Trophoblast cell (in vitro differentiated cells and primary cell): ENCODE data around the gene NXPE4.

Experiments used
- DNase-seq, 2 donors: peaks; one replicate each; pipeline ENCODE4 v3.0.0-alpha.2; 2016
- H2AFZ ChIP-seq: 2 replicates; pipeline ENCODE4 v1.6.1; 2013; ENCODE audit warnings: low read length, moderate library complexity, mild to moderate bottlenecking; ENCODE audit not compliant: insufficient read depth, poor library complexity
- H2AK5ac ChIP-seq: 2 replicates; pipeline ENCODE4 v1.6.1; 2013; ENCODE audit warnings: mild to moderate bottlenecking, low read length
- H2BK120ac ChIP-seq: 2 replicates; pipeline ENCODE4 v1.6.1; 2013; ENCODE audit warnings: low read length, mild to moderate bottlenecking, moderate library complexity; ENCODE audit not compliant: insufficient read depth, poor library complexity
- H2BK12ac ChIP-seq: 2 replicates; pipeline ENCODE4 v1.6.1; 2013; ENCODE audit warnings: mild to moderate bottlenecking, low read length, moderate library complexity
- H2BK5ac ChIP-seq: 2 replicates; pipeline ENCODE4 v1.6.1; 2013; ENCODE audit warnings: low read length, low read depth, moderate library complexity, mild to moderate bottlenecking; ENCODE audit not compliant: poor library complexity
- H3K14ac ChIP-seq: 2 replicates; pipeline ENCODE4 v1.6.1; 2013; ENCODE audit warnings: mild to moderate bottlenecking, low read length
- H3K18ac ChIP-seq: 2 replicates; pipeline ENCODE4 v1.6.1; 2013; ENCODE audit warnings: mild to moderate bottlenecking, low read length
- H3K23ac ChIP-seq: 2 replicates; pipeline ENCODE4 v1.6.1; 2013; ENCODE audit warnings: low read length
- H3K27ac ChIP-seq: 2 replicates; pipeline ENCODE4 v1.5.1; 2013; ENCODE audit warnings: low read depth, mild to moderate bottlenecking, inconsistent platforms, low read length, moderate library complexity
- H3K27me3 ChIP-seq: 2 replicates; pipeline ENCODE4 v1.6.1; 2013; ENCODE audit warnings: inconsistent platforms, mild to moderate bottlenecking, low read length, moderate library complexity; ENCODE audit not compliant: insufficient read depth
- H3K36me3 ChIP-seq, 2 experiments: 1 replicate in 1 of 2; 2 replicates in 1 of 2; pipeline ENCODE4 v1.6.1; 2013; ENCODE audit warnings: low read length in 2 of 2, mild to moderate bottlenecking in 2 of 2, moderate library complexity in 1 of 2; ENCODE audit not compliant: insufficient read depth in 2 of 2, control insufficient read depth in 1 of 2
- H3K4ac ChIP-seq: 2 replicates; pipeline ENCODE4 v1.6.1; 2013; ENCODE audit warnings: low read depth, mild to moderate bottlenecking, low read length, moderate library complexity
- H3K4me1 ChIP-seq, 2 experiments: 1 replicate in 1 of 2; 2 replicates in 1 of 2; pipeline ENCODE4 v1.6.1; 2013; ENCODE audit warnings: low read length in 2 of 2, mild to moderate bottlenecking in 2 of 2, moderate library complexity in 1 of 2; ENCODE audit not compliant: insufficient read depth in 2 of 2, control insufficient read depth in 1 of 2
- H3K4me2 ChIP-seq: 2 replicates; pipeline ENCODE4 v1.6.1; 2013; ENCODE audit warnings: inconsistent platforms, mild to moderate bottlenecking, low read length, moderate library complexity
- H3K4me3 ChIP-seq: 2 replicates; pipeline ENCODE4 v1.5.1; 2013; ENCODE audit warnings: mild to moderate bottlenecking, low read depth, low read length, inconsistent platforms
- H3K79me1 ChIP-seq: one replicate; pipeline ENCODE4 v1.6.1; 2013; ENCODE audit warnings: low read length
- H3K79me2 ChIP-seq: 2 replicates; pipeline ENCODE4 v1.6.1; 2013; ENCODE audit warnings: low read length, mild to moderate bottlenecking; ENCODE audit not compliant: control insufficient read depth, insufficient read depth, poor library complexity
- H3K9ac ChIP-seq: 2 replicates; pipeline ENCODE4 v1.6.1; 2013; ENCODE audit warnings: mild to moderate bottlenecking, low read length
- H3K9me3 ChIP-seq: 2 replicates; pipeline ENCODE4 v1.6.1; 2013; ENCODE audit warnings: low read depth, mild to moderate bottlenecking, control low read depth, inconsistent platforms, low read length; ENCODE audit not compliant: insufficient read depth
- H4K12ac ChIP-seq: 2 replicates; pipeline ENCODE4 v1.6.1; 2013; ENCODE audit warnings: low read depth, mild to moderate bottlenecking, low read length, moderate library complexity
- H4K8ac ChIP-seq: 2 replicates; pipeline ENCODE4 v1.6.1; 2013; ENCODE audit warnings: low read depth, mild to moderate bottlenecking, low read length, moderate library complexity
- H4K91ac ChIP-seq: one replicate; pipeline ENCODE4 v1.6.1; 2013; ENCODE audit warnings: low read depth, mild to moderate bottlenecking, low read length, moderate library complexity
- WGBS: extraction: QIAGEN DNeasy Blood & Tissue Kit; methylation state at CpG from one replicate; pipeline ENCODE4 v1.1.7; 2013; ENCODE audit warnings: missing lambda C conversion rate; ENCODE audit not compliant: insufficient read length, insufficient coverage; ENCODE audit errors: extremely low coverage; 5-methylcytosine and 5-hydroxymethylcytosine counted together

NXPE4 gene

DNA sequence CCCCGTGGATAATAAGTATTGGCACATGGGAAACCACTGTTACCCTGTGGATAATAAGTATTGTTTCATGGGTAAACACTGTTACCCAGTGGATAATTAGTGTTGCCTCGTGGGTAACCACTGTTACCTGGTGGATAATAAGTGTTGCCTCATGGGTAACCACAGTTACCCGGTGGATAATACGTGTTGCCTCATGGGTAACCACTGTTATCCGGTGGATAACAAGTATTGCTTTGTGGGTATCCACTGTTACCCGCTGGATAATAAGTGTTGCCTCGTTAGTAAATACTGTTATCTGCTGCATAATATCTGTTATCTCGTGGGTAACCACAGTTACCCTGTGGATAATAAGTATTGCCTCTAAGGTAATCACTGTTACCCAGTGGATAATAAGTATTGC is 25.5 kb upstream of the NXPE4 start:
- Histone ChIP-seq H2BK5ac (no peak overlapping the region), H4K8ac (no peak overlapping the region), H3K4ac (no peak overlapping the region), H4K12ac (no peak overlapping the region), H3K18ac (no peak overlapping the region), H3K9me3 (peaks cover 13% of the 10 kb centered on the region), H3K14ac (no peak overlapping the region), H2AK5ac (no peak overlapping the region), H3K4me3 (no peak overlapping the region), H3K27ac (no peak overlapping the region), H2BK120ac (no peak overlapping the region), H3K4me1 (no peaks in the 10 kb centered on the region), H3K36me3 (peaks cover 0 to 2% of the 10 kb centered on the region in 2 experiments), H3K79me2 (no peaks in the 10 kb centered on the region), H2AFZ (no peak overlapping the region), H4K91ac (no peak overlapping the region), H2BK12ac (no peak overlapping the region), H3K4me2 (no peak overlapping the region), H3K23ac (no peak overlapping the region), H3K9ac (no peak overlapping the region), H3K79me1 (no peaks in the 10 kb centered on the region), H3K27me3 (no peaks in the 10 kb centered on the region)
- WGBS: no CpG with 5 or more reads among the region's 8 CpGs
- no peak for DNase-seq

- Histone ChIP-seq H2AFZ (no peak overlapping the region), H2AK5ac (no peak overlapping the region), H3K79me1 (no peaks in the 10 kb centered on the region), H3K18ac (no peak overlapping the region), H4K8ac (no peak overlapping the region), H4K91ac (no peak overlapping the region), H2BK120ac (no peak overlapping the region), H3K23ac (no peak overlapping the region), H3K9me3 (peaks cover 13% of the 10 kb centered on the region), H3K36me3 (peaks cover 0 to 2% of the 10 kb centered on the region in 2 experiments), H3K4me2 (no peak overlapping the region), H3K4me3 (no peak overlapping the region), H3K79me2 (no peaks in the 10 kb centered on the region), H3K4ac (no peak overlapping the region), H2BK12ac (no peak overlapping the region), H4K12ac (no peak overlapping the region), H3K4me1 (no peaks in the 10 kb centered on the region), H3K27ac (no peak overlapping the region), H2BK5ac (no peak overlapping the region), H3K14ac (no peak overlapping the region), H3K9ac (no peak overlapping the region), H3K27me3 (no peaks in the 10 kb centered on the region)
- no CpG with 5 or more reads among the region's 10 CpGs for WGBS
- DNase-seq: no peak
Measured at GRCh38 chr11:114619659-114620173, 24.1 kb upstream of the NXPE4 start.

- Histone ChIP-seq H3K9me3 (peaks cover 15% of the 10 kb centered on the region), H3K4me1 (no peaks in the 10 kb centered on the region), H3K79me2 (no peaks in the 10 kb centered on the region), H4K8ac (no peak overlapping the region), H3K4me3 (no peak overlapping the region), H3K36me3 (peaks cover 0 to 2% of the 10 kb centered on the region in 2 experiments), H3K23ac (no peak overlapping the region), H2BK120ac (no peak overlapping the region), H3K27ac (no peak overlapping the region), H3K4me2 (no peak overlapping the region), H3K18ac (no peak overlapping the region), H2AK5ac (no peak overlapping the region), H3K79me1 (no peaks in the 10 kb centered on the region), H4K91ac (no peak overlapping the region), H4K12ac (no peak overlapping the region), H2AFZ (no peak overlapping the region), H2BK5ac (no peak overlapping the region), H2BK12ac (no peak overlapping the region), H3K27me3 (no peaks in the 10 kb centered on the region), H3K9ac (no peak overlapping the region), H3K14ac (no peak overlapping the region), H3K4ac (no peak overlapping the region)
- DNase-seq: no peak
- no CpG with 5 or more reads among the region's 5 CpGs for WGBS
Measured at GRCh38 chr11:114618139-114618538, 22.6 kb upstream of the NXPE4 start.

- no peak overlapping the region for H4K8ac ChIP-seq
- no peaks in the 10 kb centered on the region for H3K79me1 ChIP-seq
- no peak overlapping the region for H2BK5ac ChIP-seq
- H3K4me1 ChIP-seq: no peaks in the 10 kb centered on the region
- H3K18ac ChIP-seq: no peak overlapping the region
- H3K27ac ChIP-seq: no peak overlapping the region
- H3K4ac ChIP-seq: no peak overlapping the region
- no peaks in the 10 kb centered on the region for H3K36me3 ChIP-seq
- H3K9ac ChIP-seq: no peak overlapping the region
- no peaks in the 10 kb centered on the region for H3K27me3 ChIP-seq
- H4K12ac ChIP-seq: no peak overlapping the region
- DNase-seq: no peak
- H3K4me2 ChIP-seq: no peak overlapping the region
- H3K4me3 ChIP-seq: no peak overlapping the region
- no peak overlapping the region for H3K14ac ChIP-seq
- H2AK5ac ChIP-seq: no peak overlapping the region
- H3K9me3 ChIP-seq: peaks cover 10% of the 10 kb centered on the region
- WGBS: no CpG with 5 or more reads among the region's 29 CpGs
- no peak overlapping the region for H2AFZ ChIP-seq
- no peak overlapping the region for H2BK12ac ChIP-seq
- no peak overlapping the region for H2BK120ac ChIP-seq
- no peak overlapping the region for H3K23ac ChIP-seq
- H4K91ac ChIP-seq: no peak overlapping the region
- no peaks in the 10 kb centered on the region for H3K79me2 ChIP-seq
Measured at GRCh38 chr11:114617157-114618124, 21.9 kb upstream of the NXPE4 start.
